SK-N-SH treated with all-trans-retinoic acid at 6 μM for 48 hours (cell line): ENCODE measurements around the gene PIN1.

Source experiments
- BACH2 ChIP-seq: fragments of 250-450 bp; sonication (Bioruptor Pico); IDR thresholded peaks from 2 replicates; pipeline ENCODE4 v1.9.0; 2021; ENCODE audit warnings: mild to moderate bottlenecking, borderline replicate concordance
- TF ChIP-seq, protein P1 (sequence below): fragments of 250-450 bp; sonication (Bioruptor Pico); IDR thresholded peaks from 2 replicates; pipeline ENCODE4 v1.5.1; 2020; ENCODE audit warnings: low read depth, mild to moderate bottlenecking, moderate library complexity

DNA sequence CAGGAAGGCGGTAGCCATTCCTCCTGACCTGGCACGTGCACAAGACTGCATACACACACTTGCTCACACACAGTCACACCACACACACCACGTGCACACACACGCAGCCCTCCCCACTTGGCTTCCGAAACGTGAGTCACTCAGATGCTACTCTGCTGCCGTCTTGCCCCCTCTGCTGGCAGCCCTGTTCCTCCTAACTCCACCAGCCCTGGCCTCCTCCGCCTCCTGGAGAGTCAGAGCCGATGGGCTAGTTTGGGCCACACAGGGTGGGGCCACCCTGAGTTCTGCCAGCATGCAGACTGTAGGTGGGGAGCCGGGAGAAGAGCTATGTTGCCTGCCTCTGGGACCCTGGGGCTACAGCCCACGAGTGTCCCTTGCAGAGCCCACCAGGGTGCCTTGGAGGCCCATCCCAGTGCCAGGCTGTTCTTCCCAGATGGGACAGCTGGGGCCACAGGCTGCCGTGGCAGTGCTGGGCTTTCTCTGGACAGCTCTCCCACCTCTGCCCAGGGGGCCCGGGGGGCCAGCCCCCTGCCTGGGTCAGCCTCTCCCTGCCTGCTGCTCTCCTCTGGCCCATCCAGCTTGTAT lies 12.1 kb downstream of the PIN1 start:
- no peak for TF ChIP-seq BACH2 (CRISPR knock-in tag)
- TF ChIP-seq, protein P1, sequence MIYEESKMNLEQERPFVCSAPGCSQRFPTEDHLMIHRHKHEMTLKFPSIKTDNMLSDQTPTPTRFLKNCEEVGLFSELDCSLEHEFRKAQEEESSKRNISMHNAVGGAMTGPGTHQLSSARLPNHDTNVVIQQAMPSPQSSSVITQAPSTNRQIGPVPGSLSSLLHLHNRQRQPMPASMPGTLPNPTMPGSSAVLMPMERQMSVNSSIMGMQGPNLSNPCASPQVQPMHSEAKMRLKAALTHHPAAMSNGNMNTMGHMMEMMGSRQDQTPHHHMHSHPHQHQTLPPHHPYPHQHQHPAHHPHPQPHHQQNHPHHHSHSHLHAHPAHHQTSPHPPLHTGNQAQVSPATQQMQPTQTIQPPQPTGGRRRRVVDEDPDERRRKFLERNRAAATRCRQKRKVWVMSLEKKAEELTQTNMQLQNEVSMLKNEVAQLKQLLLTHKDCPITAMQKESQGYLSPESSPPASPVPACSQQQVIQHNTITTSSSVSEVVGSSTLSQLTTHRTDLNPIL (CRISPR knock-in tag): no peak
